Gastroesophageal sphincter (tissue), 4 donors: ENCODE measurements around the gene RHOT1. TPM values are rescaled to one million over a fixed set of nuclear protein-coding genes. Genes with fewer than 3 reads are reported as not detected.

Source experiments
- ATAC-seq: fragments of 150-250 bp; one replicate; pipeline ENCODE4 v1.9.1; 2016; ENCODE audit warnings: mild to moderate bottlenecking, moderate library complexity
- H3K27ac ChIP-seq, 4 donors: fragments of 200-600 bp; sonication (generic) in 3 of 4; 1 replicate in 3 of 4; 2 replicates in 1 of 4; pipeline ENCODE4 v1.5.1; 2016 to 2019
- H3K27me3 ChIP-seq: fragments of 200-600 bp; sonication (generic); one replicate; pipeline ENCODE4 v1.5.1; 2019
- H3K36me3 ChIP-seq, 2 donors: fragments of 200-600 bp; sonication (generic); one replicate each; pipeline ENCODE4 v1.5.1; 2019; ENCODE audit warnings: control low read depth in 1 of 2
- H3K4me1 ChIP-seq, 3 donors: fragments of 200-600 bp; sonication (generic); 1 replicate in 2 of 3; 2 replicates in 1 of 3; pipeline ENCODE4 v1.5.1; 2016 to 2019; ENCODE audit warnings: control low read depth in 2 of 3
- H3K4me3 ChIP-seq, 2 donors: fragments of 200-600 bp; sonication (generic); one replicate each; pipeline ENCODE4 v1.5.1; 2019; ENCODE audit warnings: mild to moderate bottlenecking in 1 of 2, moderate library complexity in 1 of 2
- H3K9me3 ChIP-seq, 3 donors: fragments of 200-600 bp; sonication (generic); one replicate each; pipeline ENCODE4 v1.5.1; 2017 to 2019; ENCODE audit warnings: control low read depth in 2 of 3
- CTCF ChIP-seq, 4 experiments: fragments of 200-600 bp in 2 of 4; fragments of 450-650 bp in 2 of 4; sonication (generic) in 1 of 4; IDR thresholded peaks; one replicate each; pipeline ENCODE4 v1.5.1; 2017 to 2019; ENCODE audit warnings: antibody characterized with exemption in 4 of 4, mild to moderate bottlenecking in 2 of 4, moderate library complexity in 2 of 4
- EP300 ChIP-seq: sonication (generic); formaldehyde crosslinking; IDR thresholded peaks from one replicate; pipeline ENCODE4 v1.6.1; 2017; ENCODE audit warnings: antibody characterized with exemption, mild to moderate bottlenecking
- POLR2A ChIP-seq, 2 donors: fragments of 450-650 bp; IDR thresholded peaks; one replicate each; pipeline ENCODE4 v1.6.1; 2017; ENCODE audit warnings: antibody characterized with exemption in 2 of 2, mild to moderate bottlenecking in 2 of 2, moderate library complexity in 1 of 2
- POLR2AphosphoS5 ChIP-seq: sonication (generic); formaldehyde crosslinking; IDR thresholded peaks from one replicate; pipeline ENCODE4 v1.6.1; 2017; ENCODE audit warnings: antibody characterized with exemption
- WGBS, 2 donors: methylation state at CpG; one replicate each; pipeline ENCODE4 v1.1.5; 2018; ENCODE audit warnings: low coverage in 1 of 2; 5-methylcytosine and 5-hydroxymethylcytosine counted together
- total RNA-seq, 4 donors: library from RNA; depleted of rRNA; stranded (reverse); fragments of >200 nt; gene quantifications; one replicate each; pipeline ENCODE4 v1.1.0, GENCODE V29; 2016

Gene RHOT1
- total RNA-seq, 4 donors from 2014 or later, result 34.4 to 58.3 (median 46.0) TPM

DNA sequence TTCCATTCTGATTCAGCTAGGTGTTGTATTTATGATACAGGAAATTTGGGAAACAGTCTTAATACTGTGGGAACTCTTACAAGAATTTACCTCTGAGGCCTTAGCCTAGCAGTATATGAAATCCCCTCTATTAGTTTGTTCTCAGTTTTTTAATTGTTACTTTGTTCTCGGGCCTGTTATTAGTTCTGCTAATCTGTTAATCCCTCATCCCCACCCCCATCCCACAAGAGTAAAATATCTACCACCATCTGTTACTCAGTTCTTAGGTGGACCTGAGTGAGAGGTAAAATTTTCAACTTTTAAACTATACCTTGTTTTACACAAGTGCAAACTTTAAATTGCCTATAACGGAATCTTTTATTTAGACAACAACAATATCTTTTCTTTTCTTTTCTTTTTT lies 47.0 kb downstream of the RHOT1 start:
- no peak for TF ChIP-seq EP300
- no peak for TF ChIP-seq CTCF (IDR thresholded peaks at IDR 0.05)
- no peak for TF ChIP-seq POLR2A (IDR thresholded peaks at IDR 0.05)
- no peak for TF ChIP-seq POLR2AphosphoS5
- Histone ChIP-seq H3K36me3 (peaks cover 0 to 95% of the 10 kb centered on the region in 2 donors), H3K9me3 (no peaks in the 10 kb centered on the region), H3K4me3 (no peak overlapping the region), H3K27me3 (no peaks in the 10 kb centered on the region), H3K27ac (no peak overlapping the region), H3K4me1 (no peaks in the 10 kb centered on the region)
- no peak for ATAC-seq
- 94 to 97% methylated on average over 2 of the region's 2 CpGs for WGBS, 2 donors

- no peak overlapping the region for H3K4me3 ChIP-seq
- H3K27ac ChIP-seq, result no peak overlapping the region
- no peaks in the 10 kb centered on the region for H3K27me3 ChIP-seq
- H3K36me3 ChIP-seq, result peaks cover 0 to 95% of the 10 kb centered on the region in 2 donors
- no peaks in the 10 kb centered on the region for H3K9me3 ChIP-seq
- ATAC-seq, result no peak
- H3K4me1 ChIP-seq, result no peaks in the 10 kb centered on the region
- TF ChIP-seq POLR2A (IDR thresholded peaks at IDR 0.05) (no peak), EP300 (no peak), POLR2AphosphoS5 (no peak), CTCF (IDR thresholded peaks at IDR 0.05) (no peak)
These were observed 49.0 kb downstream of the RHOT1 start for GRCh38 chr17:32191306-32191705.

DNA sequence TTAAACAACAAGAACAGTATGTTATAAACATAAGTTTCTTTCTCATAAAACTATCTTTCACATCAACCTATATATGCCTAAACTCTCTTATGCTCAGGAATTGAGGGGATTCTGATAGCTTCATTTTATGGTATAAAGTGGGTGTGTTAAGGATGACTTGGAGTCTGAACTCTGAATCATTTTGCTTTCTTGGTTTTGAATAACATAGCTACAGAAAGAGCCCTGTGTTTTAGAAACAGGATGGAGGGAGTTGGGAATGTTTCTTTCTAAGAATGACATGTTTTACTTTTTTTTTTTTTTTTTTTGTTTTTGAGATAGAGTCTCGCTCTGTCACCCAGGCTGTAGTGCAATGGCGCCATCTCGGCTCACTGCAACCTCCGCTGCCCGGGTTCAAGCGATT lies 50.1 kb downstream of the RHOT1 start:
- WGBS, 2 donors, result 89 to 96% methylated on average over 6 of the region's 6 CpGs
- Histone ChIP-seq H3K4me1 (no peaks in the 10 kb centered on the region), H3K9me3 (no peaks in the 10 kb centered on the region), H3K27ac (no peak overlapping the region), H3K4me3 (no peak overlapping the region), H3K36me3 (peaks cover 0 to 95% of the 10 kb centered on the region in 2 donors), H3K27me3 (no peaks in the 10 kb centered on the region)
- TF ChIP-seq EP300, result no peak
- no peak for TF ChIP-seq POLR2AphosphoS5
- ATAC-seq, result no peak

DNA sequence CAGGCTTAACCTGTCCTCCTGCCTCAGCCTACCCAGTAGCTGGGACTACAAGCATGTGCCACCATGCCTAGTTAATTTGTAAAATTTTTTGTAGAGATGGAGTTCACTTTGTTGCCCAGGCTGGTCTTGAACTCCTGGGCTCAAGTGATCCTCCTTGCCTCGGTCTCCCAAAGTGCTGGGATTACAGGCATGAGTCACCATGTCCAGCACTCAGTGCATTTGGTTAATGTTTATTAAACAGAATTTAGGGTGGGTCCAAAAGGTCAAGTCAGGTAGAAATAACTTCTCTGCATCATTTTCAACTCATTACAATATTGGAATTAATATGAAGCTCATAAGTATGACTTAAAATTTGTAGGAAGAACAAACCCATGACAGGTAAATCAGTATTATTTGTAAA lies 55.7 kb downstream of the RHOT1 start:
- TF ChIP-seq POLR2A (IDR thresholded peaks at IDR 0.05) (no peak), CTCF (IDR thresholded peaks at IDR 0.05) (no peak), EP300 (no peak), POLR2AphosphoS5 (no peak)
- H3K27me3 ChIP-seq, result no peaks in the 10 kb centered on the region
- 100% methylated on average over 1 of the region's 1 CpG; no CpG with 5 or more reads in 1 of the 2 donors for WGBS, 2 donors
- H3K36me3 ChIP-seq, result peaks cover 0 to 100% of the 10 kb centered on the region in 2 donors
- H3K4me1 ChIP-seq, result no peaks in the 10 kb centered on the region
- no peak overlapping the region for H3K4me3 ChIP-seq
- no peak overlapping the region for H3K27ac ChIP-seq
- H3K9me3 ChIP-seq, result no peaks in the 10 kb centered on the region
- no peak for ATAC-seq

GRCh38 chr17:32206861-32207260 lies 64.6 kb downstream of the RHOT1 start:
- H3K9me3 ChIP-seq, result no peaks in the 10 kb centered on the region
- no peak for ATAC-seq
- no peak for TF ChIP-seq EP300
- H3K27me3 ChIP-seq, result no peaks in the 10 kb centered on the region
- 96 to 100% methylated on average over 2 of the region's 2 CpGs for WGBS, 2 donors
- H3K27ac ChIP-seq, result no peak overlapping the region
- H3K36me3 ChIP-seq, result peaks cover 0 to 92% of the 10 kb centered on the region in 2 donors
- no peaks in the 10 kb centered on the region for H3K4me1 ChIP-seq
- no peak overlapping the region for H3K4me3 ChIP-seq

- peaks cover 0 to 94% of the 10 kb centered on the region in 2 donors for H3K36me3 ChIP-seq
- no peak for ATAC-seq
- H3K4me1 ChIP-seq, result no peaks in the 10 kb centered on the region
- no peaks in the 10 kb centered on the region for H3K27me3 ChIP-seq
- TF ChIP-seq POLR2AphosphoS5 (no peak), POLR2A (IDR thresholded peaks at IDR 0.05) (no peak), EP300 (no peak), CTCF (IDR thresholded peaks at IDR 0.05) (no peak)
- no peak overlapping the region for H3K4me3 ChIP-seq
- H3K27ac ChIP-seq, result no peak overlapping the region
- no peaks in the 10 kb centered on the region for H3K9me3 ChIP-seq
These were observed 66.1 kb downstream of the RHOT1 start for GRCh38 chr17:32208436-32208835.
